NCI-H2029 (cell line): Measurements from ENCODE around the gene KLF15.
"Not testable (repeated sequence)": the region's sequence is repeated elsewhere in the genome, so short reads cannot be mapped to it uniquely, and the experiment has no call there.

Experiments used
- DNase-seq: peaks from one replicate; lab custom pipeline; 2025; lab: John Stamatoyannopoulos, UW

KLF15 gene

GRCh38 chr3:126346466-126346865 is 10.7 kb downstream of the KLF15 start:
- DNase-seq, result no peak

- DNase-seq, result peak; percentile 33
Observed at GRCh38 chr3:126345641-126346460, 11.4 kb downstream of the KLF15 start.

GRCh38 chr3:126345231-126345630 is 12.0 kb downstream of the KLF15 start:
- no peak for DNase-seq

GRCh38 chr3:126344380-126345041 is 12.7 kb downstream of the KLF15 start:
- no peak for DNase-seq

GRCh38 chr3:126343649-126344035 is 13.6 kb downstream of the KLF15 start:
- DNase-seq, result no peak

GRCh38 chr3:126342991-126343648 is 14.1 kb downstream of the KLF15 start:
- no peak for DNase-seq

GRCh38 chr3:126342211-126342610 is 15.0 kb downstream of the KLF15 start:
- no peak for DNase-seq

- DNase-seq, result no peak
Observed at GRCh38 chr3:126341755-126342150, 15.5 kb downstream of the KLF15 start.

- DNase-seq, result no peak
Observed at GRCh38 chr3:126340943-126341754, 16.1 kb downstream of the KLF15 start.

GRCh38 chr3:126340596-126340942 is 16.6 kb downstream of the KLF15 start:
- no peak for DNase-seq

GRCh38 chr3:126340081-126340511 is 17.1 kb downstream of the KLF15 start:
- no peak for DNase-seq

- no peak for DNase-seq
Observed at GRCh38 chr3:126339466-126339865, 17.7 kb downstream of the KLF15 start.

GRCh38 chr3:126338790-126339288 is 18.4 kb downstream of the KLF15 start:
- DNase-seq, result no peak

- no peak for DNase-seq
Observed at GRCh38 chr3:126337980-126338651, 19.1 kb downstream of the KLF15 start.

GRCh38 chr3:126331812-126332336 is 25.3 kb downstream of the KLF15 start:
- DNase-seq, result not testable (repeated sequence)

GRCh38 chr3:126329927-126330725 is 27.1 kb downstream of the KLF15 start:
- DNase-seq, result no peak

- DNase-seq, result no peak
Observed at GRCh38 chr3:126326629-126327028, 30.6 kb downstream of the KLF15 start.

- no peak for DNase-seq
Observed at GRCh38 chr3:126322181-126322967, 34.8 kb downstream of the KLF15 start.

GRCh38 chr3:126321490-126321889 is 35.7 kb downstream of the KLF15 start:
- no peak for DNase-seq
